Measurements from ENCODE around the gene FOXF1.

DNA sequence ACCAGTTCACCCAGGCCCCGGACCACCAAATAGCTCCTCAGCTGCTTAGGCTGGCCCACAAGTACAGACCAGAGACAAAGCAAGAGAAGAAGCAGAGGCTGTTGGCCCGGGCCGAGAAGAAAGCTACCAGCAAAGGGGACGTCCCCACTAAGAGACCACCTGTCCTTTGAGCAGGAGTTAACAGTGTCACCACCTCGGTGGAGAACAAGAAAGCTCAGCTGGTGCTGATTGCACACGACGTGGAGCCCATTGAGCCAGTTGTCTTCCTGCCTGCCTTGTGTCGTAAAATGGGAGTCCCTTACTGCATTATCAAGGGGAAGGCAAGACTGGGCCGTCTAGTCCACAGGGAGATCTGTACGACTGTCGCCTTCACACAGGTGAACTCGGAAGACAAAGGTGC, 15.4 kb downstream of the FOXF1 start:
- TF ChIP-seq POLR2AphosphoS5 (IDR thresholded peaks at IDR 0.05) (no peak), POLR2A (IDR thresholded peaks at IDR 0.05) (no peak)
- TF ChIP-seq, protein P1, sequence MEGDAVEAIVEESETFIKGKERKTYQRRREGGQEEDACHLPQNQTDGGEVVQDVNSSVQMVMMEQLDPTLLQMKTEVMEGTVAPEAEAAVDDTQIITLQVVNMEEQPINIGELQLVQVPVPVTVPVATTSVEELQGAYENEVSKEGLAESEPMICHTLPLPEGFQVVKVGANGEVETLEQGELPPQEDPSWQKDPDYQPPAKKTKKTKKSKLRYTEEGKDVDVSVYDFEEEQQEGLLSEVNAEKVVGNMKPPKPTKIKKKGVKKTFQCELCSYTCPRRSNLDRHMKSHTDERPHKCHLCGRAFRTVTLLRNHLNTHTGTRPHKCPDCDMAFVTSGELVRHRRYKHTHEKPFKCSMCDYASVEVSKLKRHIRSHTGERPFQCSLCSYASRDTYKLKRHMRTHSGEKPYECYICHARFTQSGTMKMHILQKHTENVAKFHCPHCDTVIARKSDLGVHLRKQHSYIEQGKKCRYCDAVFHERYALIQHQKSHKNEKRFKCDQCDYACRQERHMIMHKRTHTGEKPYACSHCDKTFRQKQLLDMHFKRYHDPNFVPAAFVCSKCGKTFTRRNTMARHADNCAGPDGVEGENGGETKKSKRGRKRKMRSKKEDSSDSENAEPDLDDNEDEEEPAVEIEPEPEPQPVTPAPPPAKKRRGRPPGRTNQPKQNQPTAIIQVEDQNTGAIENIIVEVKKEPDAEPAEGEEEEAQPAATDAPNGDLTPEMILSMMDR (IDR thresholded peaks at IDR 0.05), result no peak
